Fibroblast of lung (primary cell): ENCODE results near the gene CLSTN1.

Experiments
- CTCF ChIP-seq, 2 donors: IDR thresholded peaks in 1 of 2; conservative IDR thresholded peaks in 1 of 2; 1 replicate in 1 of 2; 2 replicates in 1 of 2; pipeline ENCODE4 v1.5.1; 2011 to 2012; ENCODE audit warnings: low read length in 2 of 2, control low read depth in 1 of 2, inconsistent platforms in 1 of 2, low read depth in 1 of 2, mild to moderate bottlenecking in 1 of 2
- EZH2 ChIP-seq: IDR thresholded peaks from 2 replicates; pipeline ENCODE4 v1.5.1; 2012; ENCODE audit warnings: low read length, control low read depth, mild to moderate bottlenecking; ENCODE audit errors: missing control alignments

- TF ChIP-seq CTCF (conservative IDR thresholded peaks at IDR 0.05 in 1 of 2, IDR thresholded peaks at IDR 0.05 in 1 of 2; ENCODE audit: low read depth in 1 of 2, low read length in 2 of 2) (no peak), EZH2 (no peak)
Measured at GRCh38 chr1:9731051-9731537, 92.7 kb downstream of the CLSTN1 start.
